ENCODE results near the gene TBC1D22A.
A peak's percentile ranks its signal among the peaks of the same experiment; 100 is the strongest.
"Not testable (repeated sequence)": the region's sequence is repeated elsewhere in the genome, so short reads cannot be mapped to it uniquely, and the experiment has no call there.

Gene TBC1D22A

GRCh38 chr22:46815559-46815895, 53.1 kb downstream of the TBC1D22A start:
- no peak for DNase-seq

- DNase-seq = peak; percentile 51
These were observed 53.7 kb downstream of the TBC1D22A start for GRCh38 chr22:46815896-46816731.

- not testable (repeated sequence) for DNase-seq
These were observed 54.9 kb downstream of the TBC1D22A start for GRCh38 chr22:46817390-46817789.

GRCh38 chr22:46823248-46823647, 60.8 kb downstream of the TBC1D22A start:
- DNase-seq = no peak

DNA sequence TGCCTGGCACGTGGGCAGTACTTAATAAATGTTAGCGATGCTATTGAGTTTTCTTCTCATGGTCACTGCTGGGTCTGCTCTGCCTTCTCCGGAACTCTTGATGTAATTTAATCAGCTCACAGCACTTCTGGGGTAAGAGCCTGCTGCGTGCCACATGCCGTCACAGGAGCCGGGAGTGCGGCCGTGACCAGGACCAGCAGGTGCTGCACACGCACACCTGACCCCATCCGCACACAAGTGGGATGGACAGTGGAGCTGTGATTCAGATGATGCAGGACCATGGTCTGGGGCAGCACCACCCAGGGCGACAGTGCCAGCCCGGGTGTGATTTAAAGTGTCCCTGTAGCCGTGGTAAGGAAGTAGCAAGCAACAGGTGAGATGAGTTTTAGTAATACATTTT, 61.2 kb downstream of the TBC1D22A start:
- no peak for DNase-seq

GRCh38 chr22:46824344-46824909, 62.0 kb downstream of the TBC1D22A start:
- DNase-seq = no peak

- DNase-seq = no peak
These were observed 62.6 kb downstream of the TBC1D22A start for GRCh38 chr22:46824980-46825544.

GRCh38 chr22:46826438-46827135, 64.1 kb downstream of the TBC1D22A start:
- DNase-seq = no peak

DNA sequence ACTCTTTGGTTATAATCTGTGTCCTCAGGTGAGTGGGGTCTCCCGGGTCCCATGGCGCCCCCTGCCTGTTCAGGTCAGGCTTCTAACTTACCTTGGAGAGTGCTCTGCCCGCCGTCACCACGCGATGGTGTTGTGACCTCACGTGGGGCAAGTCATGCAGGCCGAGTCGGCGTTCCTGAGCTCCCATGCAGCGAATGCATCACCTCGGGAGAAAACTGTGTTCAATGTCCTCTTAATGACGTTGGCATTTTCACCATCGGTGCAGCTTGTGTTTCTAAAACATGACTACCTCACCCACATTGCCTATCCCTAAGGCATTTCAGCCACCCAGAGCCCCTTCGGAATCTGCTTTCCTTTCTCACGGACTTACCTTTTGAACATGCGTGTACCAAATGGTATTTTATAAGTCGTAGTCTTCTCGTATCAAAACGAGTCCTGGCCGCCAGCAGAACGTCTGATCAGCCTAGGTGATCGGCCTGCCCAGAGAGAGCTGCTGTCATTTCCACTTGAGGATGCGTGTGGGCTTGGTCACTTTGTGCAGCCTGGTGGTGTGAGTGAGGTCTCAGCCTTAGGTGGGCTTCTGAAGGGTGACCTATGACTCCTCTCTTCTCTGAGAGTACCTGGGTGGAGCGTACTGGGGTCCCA, 64.8 kb downstream of the TBC1D22A start:
- DNase-seq = no peak

- DNase-seq = no peak
These were observed 65.3 kb downstream of the TBC1D22A start for GRCh38 chr22:46827781-46828180.

DNA sequence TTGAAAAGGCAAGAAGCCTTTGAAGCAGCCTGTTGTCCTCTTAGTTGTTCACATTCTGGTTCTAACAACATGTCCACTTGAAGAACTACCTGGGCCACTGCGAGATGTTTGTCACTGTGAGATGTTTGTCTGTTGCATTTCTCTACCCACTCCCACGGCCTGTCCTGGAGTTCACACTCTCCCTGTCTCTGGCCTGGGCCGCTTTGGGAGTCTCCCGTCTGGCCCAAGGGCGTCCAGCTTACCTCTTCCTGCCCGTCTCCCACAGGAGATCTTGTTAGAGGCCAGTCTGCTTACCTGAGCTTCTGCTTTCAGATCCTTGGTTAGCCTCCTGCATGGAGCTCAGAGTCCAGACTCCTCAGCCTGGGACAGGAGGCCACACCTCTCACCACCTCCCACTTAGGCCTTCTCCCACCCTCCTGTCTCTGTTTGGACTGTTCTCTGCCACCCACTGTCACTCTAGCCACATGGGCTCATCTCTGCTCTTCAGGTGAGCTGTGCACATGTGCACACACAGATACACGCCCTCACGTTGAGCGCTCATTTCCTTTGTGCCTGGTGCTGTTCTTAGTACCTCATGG, 66.0 kb downstream of the TBC1D22A start:
- DNase-seq = no peak

- no peak for DNase-seq
These were observed 66.9 kb downstream of the TBC1D22A start for GRCh38 chr22:46829117-46829891.

DNA sequence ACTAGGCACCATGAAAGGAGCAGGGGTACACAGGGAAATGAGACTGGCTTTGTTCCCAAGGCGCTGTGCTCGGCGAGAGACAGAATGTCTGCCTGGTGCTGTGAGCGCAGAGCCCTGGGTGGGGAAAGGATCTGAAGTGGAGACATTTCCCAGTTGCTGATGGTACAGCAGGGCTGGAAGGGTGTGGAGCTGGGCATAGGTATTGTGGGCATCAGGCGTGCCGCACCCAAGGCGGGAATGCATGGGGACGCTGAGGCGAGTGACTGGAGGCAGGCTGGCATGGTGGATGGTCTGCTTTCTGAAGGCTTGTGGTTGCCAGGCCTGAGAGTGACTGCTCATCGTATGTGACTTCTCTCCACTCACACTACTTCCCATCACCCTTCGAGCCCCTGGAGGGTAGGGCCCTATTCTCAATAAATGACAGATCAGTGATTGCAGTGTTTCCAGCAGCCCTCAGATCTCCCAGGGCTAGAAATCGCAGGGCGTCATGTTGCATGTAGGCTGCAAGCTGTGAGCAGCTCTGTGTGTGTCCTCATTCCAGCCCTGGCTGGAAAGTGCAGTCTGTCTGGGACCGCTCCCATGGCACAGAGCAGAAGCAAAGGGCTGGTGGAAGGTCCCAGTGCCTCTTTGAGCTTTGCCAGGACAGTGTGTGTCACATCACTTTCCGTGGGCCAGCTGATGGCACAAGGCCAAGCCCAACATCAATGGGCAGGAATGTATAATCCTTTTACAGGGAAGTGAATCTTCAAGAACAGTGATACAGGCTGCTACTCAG, 67.7 kb downstream of the TBC1D22A start:
- DNase-seq = no peak

DNA sequence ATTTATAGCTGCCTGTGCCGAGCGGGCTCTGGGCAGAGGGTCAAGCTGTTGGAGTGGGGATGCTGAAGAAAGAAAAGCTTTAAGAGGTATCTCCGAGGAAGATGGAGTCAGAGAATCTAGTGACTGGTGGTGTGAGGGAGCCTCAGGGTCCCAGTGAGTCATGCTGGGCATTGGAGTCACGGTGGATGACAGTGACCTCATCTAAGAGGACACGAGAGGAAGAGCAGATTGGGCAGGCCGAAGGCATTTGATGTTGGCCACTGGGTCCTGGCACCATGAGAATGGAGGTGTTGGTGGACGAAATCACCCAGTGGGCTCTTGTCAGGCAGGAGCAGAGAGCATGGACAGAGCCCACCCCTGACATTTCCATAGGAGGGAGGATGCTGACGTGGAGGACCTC, 68.4 kb downstream of the TBC1D22A start:
- DNase-seq = no peak

GRCh38 chr22:46833228-46833627, 70.8 kb downstream of the TBC1D22A start:
- DNase-seq = peak; percentile 29

GRCh38 chr22:46834021-46834737, 71.7 kb downstream of the TBC1D22A start:
- DNase-seq = no peak

DNA sequence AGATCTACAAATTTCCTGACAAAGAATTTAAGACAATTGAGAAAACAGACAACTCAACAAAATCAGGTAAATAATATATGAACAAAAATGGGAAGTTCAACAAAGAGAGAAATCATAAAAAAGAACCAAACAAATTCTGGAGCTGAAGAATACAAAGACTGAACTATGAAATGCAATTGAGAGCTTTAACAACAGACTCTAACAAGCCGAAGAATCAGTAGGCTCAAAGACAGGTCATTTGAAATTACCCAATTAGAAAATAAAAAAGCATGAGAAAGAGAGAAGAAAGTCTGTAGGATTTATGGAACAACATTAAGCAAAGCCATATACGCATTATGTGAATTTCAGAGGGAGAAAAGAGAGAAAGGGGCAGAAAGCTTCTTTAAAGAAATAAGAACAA, 72.8 kb downstream of the TBC1D22A start:
- DNase-seq = no peak

GRCh38 chr22:46835693-46836092, 73.2 kb downstream of the TBC1D22A start:
- DNase-seq = no peak

DNA sequence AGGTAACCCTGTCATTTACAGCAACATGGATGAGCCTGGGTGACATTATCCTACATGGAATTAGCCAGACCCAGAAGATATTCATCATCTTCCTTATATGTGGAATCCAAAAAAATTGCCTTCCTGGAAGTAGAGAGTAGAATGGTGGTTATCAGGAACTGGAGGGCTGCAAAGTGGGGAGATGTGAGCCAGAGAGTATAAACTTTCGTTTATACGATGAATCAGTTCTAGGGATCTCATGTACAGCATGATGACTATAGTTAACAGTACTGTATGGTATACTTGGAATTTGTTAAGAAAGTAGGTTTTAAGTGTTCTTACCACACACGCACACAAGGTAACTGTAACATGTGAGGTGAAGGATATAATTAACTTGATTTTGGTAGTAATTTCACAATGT, 79.1 kb downstream of the TBC1D22A start:
- no peak for DNase-seq

DNA sequence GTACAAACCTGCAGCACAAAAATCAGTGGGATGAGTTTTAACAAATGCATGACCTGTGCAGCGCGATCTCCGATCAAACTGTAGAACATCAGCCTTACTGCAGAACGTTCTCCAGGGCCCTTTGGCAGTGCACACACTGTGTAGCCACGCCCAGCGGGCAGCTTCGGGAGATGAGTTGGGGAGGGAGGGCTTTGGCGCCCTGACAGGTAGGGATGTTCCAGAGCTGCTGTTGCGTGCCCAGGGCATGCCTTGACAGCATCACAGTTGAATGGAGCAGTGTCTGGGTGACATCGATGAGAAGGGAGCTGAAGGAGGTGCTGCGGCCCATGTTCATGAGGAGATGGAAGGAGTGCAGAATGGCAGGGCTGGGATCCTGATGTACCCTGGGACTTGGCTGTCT, 80.2 kb downstream of the TBC1D22A start:
- peak; percentile 11 for DNase-seq
